ENCODE data around the gene SS18. TPM values are rescaled to one million over a fixed set of nuclear protein-coding genes. Genes with fewer than 3 reads are reported as not detected.

SS18 gene
- total RNA-seq, 1 donor from 2014 or later = 84.4 TPM

GRCh38 chr18:26040051-26040656 is 50.3 kb downstream of the SS18 start:
- Mint-ChIP-seq H3K27me3 (no peaks in the 10 kb centered on the region), H3K27ac (peak overlapping the region; percentile 33), H3K9me3 (ENCODE audit: low read depth) (no peaks in the 10 kb centered on the region), H3K4me1 (ENCODE audit: low read depth) (peaks cover 4% of the 10 kb centered on the region), H3K36me3 (ENCODE audit: insufficient read depth) (peaks cover 14% of the 10 kb centered on the region), H3K4me3 (ENCODE audit: low read depth) (no peak overlapping the region)
- DNase-seq (ENCODE audit: low spot score, unreplicated experiment) = no peak
- no peak for TF ChIP-seq CTCF (IDR thresholded peaks at IDR 0.05; ENCODE audit: unreplicated experiment)

- H3K9me3 Mint-ChIP-seq (ENCODE audit: low read depth) = no peaks in the 10 kb centered on the region
- peaks cover 11% of the 10 kb centered on the region for H3K4me1 Mint-ChIP-seq (ENCODE audit: low read depth)
- H3K36me3 Mint-ChIP-seq (ENCODE audit: insufficient read depth) = peaks cover 17% of the 10 kb centered on the region
Observed at GRCh38 chr18:26039203-26039602, 51.2 kb downstream of the SS18 start.

GRCh38 chr18:26036635-26037034 is 53.8 kb downstream of the SS18 start:
- Mint-ChIP-seq H3K4me1 (ENCODE audit: low read depth) (peaks cover 19% of the 10 kb centered on the region), H3K4me3 (ENCODE audit: low read depth) (no peak overlapping the region), H3K27ac (no peak overlapping the region), H3K27me3 (no peaks in the 10 kb centered on the region), H3K36me3 (ENCODE audit: insufficient read depth) (peaks cover 31% of the 10 kb centered on the region), H3K9me3 (ENCODE audit: low read depth) (no peaks in the 10 kb centered on the region)
- no peak for TF ChIP-seq CTCF (IDR thresholded peaks at IDR 0.05; ENCODE audit: unreplicated experiment)
- no peak for DNase-seq (ENCODE audit: low spot score, unreplicated experiment)

More at GRCh38 chr18:26039203-26039602, 51.2 kb downstream of the SS18 start:
- TF ChIP-seq CTCF (IDR thresholded peaks at IDR 0.05; ENCODE audit: unreplicated experiment) = no peak
- no peaks in the 10 kb centered on the region for H3K27me3 Mint-ChIP-seq
- no peak overlapping the region for H3K4me3 Mint-ChIP-seq (ENCODE audit: low read depth)
- DNase-seq (ENCODE audit: low spot score, unreplicated experiment) = no peak
- H3K27ac Mint-ChIP-seq = no peak overlapping the region

- Mint-ChIP-seq H3K27ac (no peak overlapping the region), H3K4me3 (ENCODE audit: low read depth) (no peak overlapping the region), H3K4me1 (ENCODE audit: low read depth) (peaks cover 21% of the 10 kb centered on the region), H3K36me3 (ENCODE audit: insufficient read depth) (peaks cover 41% of the 10 kb centered on the region), H3K9me3 (ENCODE audit: low read depth) (no peaks in the 10 kb centered on the region), H3K27me3 (no peaks in the 10 kb centered on the region)
- no peak for DNase-seq (ENCODE audit: low spot score, unreplicated experiment)
- no peak for TF ChIP-seq CTCF (IDR thresholded peaks at IDR 0.05; ENCODE audit: unreplicated experiment)
Observed at GRCh38 chr18:26034850-26035497, 55.4 kb downstream of the SS18 start.

GRCh38 chr18:26022585-26022984 is 67.8 kb downstream of the SS18 start:
- Mint-ChIP-seq H3K4me3 (ENCODE audit: low read depth) (no peak overlapping the region), H3K36me3 (ENCODE audit: insufficient read depth) (peaks cover 40% of the 10 kb centered on the region), H3K9me3 (ENCODE audit: low read depth) (peaks cover 4% of the 10 kb centered on the region), H3K4me1 (ENCODE audit: low read depth) (peaks cover 9% of the 10 kb centered on the region), H3K27ac (no peak overlapping the region), H3K27me3 (no peaks in the 10 kb centered on the region)
- no peak for DNase-seq (ENCODE audit: low spot score, unreplicated experiment)
- no peak for TF ChIP-seq CTCF (IDR thresholded peaks at IDR 0.05; ENCODE audit: unreplicated experiment)

Measured in progenitor cell of endocrine pancreas (in vitro differentiated cells).